ENCODE data around the gene ETV6.

- no peak for TF ChIP-seq CTCF (IDR thresholded peaks at IDR 0.05)
- TF ChIP-seq POLR2A (IDR thresholded peaks at IDR 0.05), result no peak
- no peak for TF ChIP-seq POLR2AphosphoS5 (IDR thresholded peaks at IDR 0.05; ENCODE audit: insufficient read depth in 1 of 2, low read depth in 1 of 2)
Measured at GRCh38 chr12:11823043-11823442, 173.6 kb downstream of the ETV6 start.

Measured in vagina (tissue), 2 donors.